Small intestine (tissue), 7 donors: ENCODE results near the gene KLF7. TPM values are rescaled to one million over a fixed set of nuclear protein-coding genes. Genes with fewer than 3 reads are reported as not detected.

Experiments
- DNase-seq, 2 donors: peaks; one replicate each; pipeline versions ENCODE4 v3.0.0 to v3.0.0-alpha.2; 2013
- FAIRE-seq: peaks from 2 replicates; lab custom pipeline; 2012; peaks lifted over from hg19 to GRCh38; lab: Jason Lieb, UNC
- H3K27ac ChIP-seq, 3 donors: one replicate each; pipeline ENCODE4 v1.5.1; 2013; ENCODE audit warnings: low read length in 2 of 3, mild to moderate bottlenecking in 2 of 3, control low read depth in 1 of 3, inconsistent platforms in 1 of 3, low read depth in 1 of 3, moderate library complexity in 1 of 3
- H3K27me3 ChIP-seq, 3 donors: one replicate each; pipeline ENCODE4 v1.6.1; 2013; ENCODE audit warnings: low read length in 3 of 3, inconsistent platforms in 1 of 3; ENCODE audit not compliant: control insufficient read depth in 3 of 3, insufficient read depth in 3 of 3
- H3K36me3 ChIP-seq, 3 donors: one replicate each; pipeline ENCODE4 v1.6.1; 2013; ENCODE audit warnings: low read length in 3 of 3, inconsistent platforms in 1 of 3, low read depth in 1 of 3, mild to moderate bottlenecking in 1 of 3, moderate library complexity in 1 of 3; ENCODE audit not compliant: control insufficient read depth in 3 of 3, insufficient read depth in 2 of 3
- H3K4me1 ChIP-seq, 3 donors: one replicate each; pipeline ENCODE4 v1.6.1; 2013; ENCODE audit warnings: low read length in 2 of 3, inconsistent platforms in 1 of 3, low read depth in 1 of 3, mild to moderate bottlenecking in 1 of 3, moderate library complexity in 1 of 3; ENCODE audit not compliant: control insufficient read depth in 3 of 3, insufficient read depth in 2 of 3
- H3K4me3 ChIP-seq, 3 donors: one replicate each; pipeline ENCODE4 v1.5.1; 2013; ENCODE audit warnings: low read length in 3 of 3, control low read depth in 1 of 3, inconsistent platforms in 1 of 3, low read depth in 1 of 3, mild to moderate bottlenecking in 1 of 3, moderate library complexity in 1 of 3
- H3K9me3 ChIP-seq, 2 donors: one replicate each; pipeline ENCODE4 v1.6.1; 2013; ENCODE audit warnings: low read depth in 1 of 2, low read length in 1 of 2; ENCODE audit not compliant: control insufficient read depth in 2 of 2, insufficient read depth in 1 of 2
- WGBS, 3 donors: extraction: QIAGEN DNeasy Blood & Tissue Kit; methylation state at CpG; one replicate each; pipeline ENCODE4 v1.1.7; 2013; 5-methylcytosine and 5-hydroxymethylcytosine counted together
- polyA plus RNA-seq, 4 donors: library from polyadenylated mRNA; stranded (reverse) in 3 of 4; unstranded in 1 of 4; fragments of 200-250 nt in 3 of 4; fragments of 120-200 nt in 1 of 4; gene quantifications; one replicate each; pipeline versions ENCODE4 v1.2.1 to v1.2.3, GENCODE V29; 2013
- donor health status: healthy with polysubstance abuse.
- donor health status: control.
- donor health status: control.
- donor health status: Bipolar disorder and iron deficiency.
- donor health status: healthy.

The KLF7 gene
- polyA plus RNA-seq, 4 donors = 1.1 to 11.7 (median 9.0) TPM

GRCh38 chr2:207097278-207097677 is 68.5 kb downstream of the KLF7 start:
- FAIRE-seq = no peak
- no peaks in the 10 kb centered on the region for H3K9me3 ChIP-seq
- no peaks in the 10 kb centered on the region for H3K36me3 ChIP-seq

GRCh38 chr2:207095963-207096362 is 69.8 kb downstream of the KLF7 start:
- H3K9me3 ChIP-seq = no peaks in the 10 kb centered on the region
- no peak for FAIRE-seq
- H3K27ac ChIP-seq = no peak overlapping the region
- no peaks in the 10 kb centered on the region for H3K27me3 ChIP-seq
- H3K4me1 ChIP-seq = no peaks in the 10 kb centered on the region
- H3K4me3 ChIP-seq = no peak overlapping the region
- H3K36me3 ChIP-seq = no peaks in the 10 kb centered on the region
- 79 to 88% (median 83%) methylated on average over 6 of the region's 6 CpGs for WGBS, 3 donors
- DNase-seq = no peak

More at GRCh38 chr2:207097278-207097677, 68.5 kb downstream of the KLF7 start:
- peak in 1 of 2 donors; percentile 14 for DNase-seq
- WGBS, 3 donors = 76 to 80% (median 79%) methylated on average over 4 of the region's 4 CpGs
- H3K4me1 ChIP-seq = no peaks in the 10 kb centered on the region
- H3K27me3 ChIP-seq = no peaks in the 10 kb centered on the region
- no peak overlapping the region for H3K27ac ChIP-seq
- H3K4me3 ChIP-seq = no peak overlapping the region

DNA sequence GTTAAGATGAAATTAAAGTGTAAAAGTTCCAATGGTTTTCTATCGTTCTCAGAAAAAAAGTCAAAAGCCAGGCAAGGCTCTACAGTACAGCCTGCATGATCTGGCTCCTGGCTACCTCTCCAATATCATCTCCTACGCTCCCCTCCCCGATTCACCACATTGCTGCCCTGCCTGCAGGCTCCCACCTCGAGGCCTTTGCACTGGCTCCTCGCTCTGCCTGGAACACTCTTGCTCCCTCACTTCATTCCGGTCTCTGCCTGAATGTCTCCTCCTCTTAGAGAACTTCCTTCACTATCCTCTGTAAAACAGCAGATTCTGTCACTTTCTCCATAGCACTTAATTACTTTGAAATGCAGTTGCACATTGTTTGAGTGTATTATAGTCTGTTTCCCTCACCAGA is 72.5 kb downstream of the KLF7 start:
- Histone ChIP-seq H3K36me3 (peaks cover 0 to 3% (median 0%) of the 10 kb centered on the region in 3 donors), H3K4me3 (no peak overlapping the region), H3K4me1 (no peaks in the 10 kb centered on the region), H3K27me3 (no peaks in the 10 kb centered on the region), H3K27ac (no peak overlapping the region), H3K9me3 (no peaks in the 10 kb centered on the region)
- 87 to 95% (median 93%) methylated on average over 6 of the region's 6 CpGs for WGBS, 3 donors
- no peak for DNase-seq
- no peak for FAIRE-seq

GRCh38 chr2:207092818-207093217 is 72.9 kb downstream of the KLF7 start:
- Histone ChIP-seq H3K27ac (no peak overlapping the region), H3K4me3 (no peak overlapping the region), H3K9me3 (no peaks in the 10 kb centered on the region), H3K36me3 (peaks cover 0 to 4% (median 0%) of the 10 kb centered on the region in 3 donors), H3K27me3 (no peaks in the 10 kb centered on the region), H3K4me1 (no peaks in the 10 kb centered on the region)
- no peak for DNase-seq
- no peak for FAIRE-seq

GRCh38 chr2:207091928-207092327 is 73.8 kb downstream of the KLF7 start:
- Histone ChIP-seq H3K27ac (no peak overlapping the region), H3K27me3 (no peaks in the 10 kb centered on the region), H3K36me3 (peaks cover 0 to 7% (median 0%) of the 10 kb centered on the region in 3 donors), H3K4me1 (no peaks in the 10 kb centered on the region), H3K4me3 (no peak overlapping the region), H3K9me3 (no peaks in the 10 kb centered on the region)
- no peak for FAIRE-seq
- WGBS, 3 donors = 83 to 92% (median 85%) methylated on average over 2 of the region's 2 CpGs
- DNase-seq = no peak

GRCh38 chr2:207091176-207091575 is 74.6 kb downstream of the KLF7 start:
- H3K27me3 ChIP-seq = no peaks in the 10 kb centered on the region
- WGBS, 3 donors = 73 to 85% (median 84%) methylated on average over 2 of the region's 2 CpGs
- H3K27ac ChIP-seq = no peak overlapping the region
- H3K4me3 ChIP-seq = no peak overlapping the region
- H3K4me1 ChIP-seq = no peaks in the 10 kb centered on the region
- peaks cover 0 to 7% (median 0%) of the 10 kb centered on the region in 3 donors for H3K36me3 ChIP-seq
- DNase-seq = no peak
- FAIRE-seq = no peak
- H3K9me3 ChIP-seq = no peaks in the 10 kb centered on the region

DNA sequence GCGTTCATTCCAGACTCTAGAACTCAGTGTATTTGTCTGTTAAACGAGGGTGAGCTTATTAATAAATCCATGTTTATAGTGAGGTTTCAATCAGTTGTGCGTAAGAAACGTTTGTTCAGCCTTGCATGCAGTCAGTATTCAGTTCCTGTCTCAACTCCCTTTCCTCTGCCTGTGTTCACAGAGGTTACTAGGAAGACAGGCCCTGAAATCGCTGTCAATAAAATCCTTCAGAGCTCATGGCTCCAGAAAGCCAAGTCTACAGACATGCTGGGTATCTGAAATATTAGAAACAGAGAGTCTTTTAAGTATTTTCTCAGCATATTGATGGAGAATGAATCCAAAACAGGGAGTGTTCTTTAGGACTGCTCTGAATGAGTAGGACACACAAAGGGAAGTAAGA is 75.4 kb downstream of the KLF7 start:
- H3K4me3 ChIP-seq = no peak overlapping the region
- no peak for FAIRE-seq
- no peaks in the 10 kb centered on the region for H3K27me3 ChIP-seq
- peaks cover 0 to 7% (median 0%) of the 10 kb centered on the region in 3 donors for H3K36me3 ChIP-seq
- no peaks in the 10 kb centered on the region for H3K4me1 ChIP-seq
- no peak for DNase-seq
- no peak overlapping the region for H3K27ac ChIP-seq
- no peaks in the 10 kb centered on the region for H3K9me3 ChIP-seq
- 64 to 80% (median 68%) methylated on average over 5 of the region's 5 CpGs for WGBS, 3 donors

DNA sequence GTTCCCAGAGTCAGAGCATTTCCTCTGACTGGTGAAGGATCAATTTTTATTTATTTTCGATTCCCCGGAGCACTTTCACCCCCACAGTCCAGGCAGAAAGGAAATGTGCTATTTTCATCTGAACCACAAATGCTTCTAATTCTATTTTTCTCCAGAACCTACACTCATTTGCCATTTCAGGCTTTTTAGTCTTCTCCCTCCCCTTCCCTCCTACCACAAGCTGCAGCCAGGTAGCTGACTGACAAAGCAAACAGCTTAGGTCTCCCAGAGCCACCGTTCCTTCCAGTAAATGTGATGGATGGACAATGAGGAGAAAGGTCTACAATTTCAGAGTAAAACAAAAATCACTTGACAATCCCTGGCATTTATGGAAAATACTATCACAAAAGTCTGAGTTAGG is 76.9 kb downstream of the KLF7 start:
- no peaks in the 10 kb centered on the region for H3K9me3 ChIP-seq
- no peaks in the 10 kb centered on the region for H3K27me3 ChIP-seq
- H3K4me3 ChIP-seq = no peak overlapping the region
- peaks cover 0 to 7% (median 0%) of the 10 kb centered on the region in 3 donors for H3K36me3 ChIP-seq
- 51 to 73% (median 62%) methylated on average over 3 of the region's 3 CpGs for WGBS, 3 donors
- FAIRE-seq = no peak
- DNase-seq = no peak
- no peak overlapping the region for H3K27ac ChIP-seq
- no peaks in the 10 kb centered on the region for H3K4me1 ChIP-seq

- FAIRE-seq (no peak), DNase-seq (no peak)
- peaks cover 0 to 7% (median 0%) of the 10 kb centered on the region in 3 donors for H3K36me3 ChIP-seq
- no peak overlapping the region for H3K4me3 ChIP-seq
- no peak overlapping the region for H3K27ac ChIP-seq
- no peaks in the 10 kb centered on the region for H3K9me3 ChIP-seq
- no peaks in the 10 kb centered on the region for H3K4me1 ChIP-seq
- WGBS, 3 donors = 79 to 88% (median 82%) methylated on average over 7 of the region's 7 CpGs
- no peaks in the 10 kb centered on the region for H3K27me3 ChIP-seq
Measured at GRCh38 chr2:207088276-207088675, 77.5 kb downstream of the KLF7 start.
